Thyroid gland (tissue), 4 donors: ENCODE measurements around the gene LENG9. TPM values are rescaled to one million over a fixed set of nuclear protein-coding genes. Genes with fewer than 3 reads are reported as not detected.
A peak's percentile ranks its signal among the peaks of the same experiment; 100 is the strongest.

Source experiments
- DNase-seq, 2 donors: peaks; one replicate each; pipeline ENCODE4 v3.0.0-alpha.2; 2019
- H3K27ac ChIP-seq, 3 donors: fragments of 200-600 bp; sonication (generic); 1 replicate in 2 of 3; 2 replicates in 1 of 3; pipeline ENCODE4 v1.5.1; 2016 to 2019; ENCODE audit warnings: mild to moderate bottlenecking in 1 of 3, moderate library complexity in 1 of 3
- H3K27me3 ChIP-seq: fragments of 200-600 bp; sonication (generic); one replicate; pipeline ENCODE4 v1.5.1; 2019
- H3K36me3 ChIP-seq, 2 donors: fragments of 200-600 bp; sonication (generic); one replicate each; pipeline ENCODE4 v1.5.1; 2016 to 2019
- H3K4me1 ChIP-seq, 2 donors: fragments of 200-600 bp; sonication (generic); one replicate each; pipeline ENCODE4 v1.5.1; 2017 to 2019
- H3K4me3 ChIP-seq, 3 donors: fragments of 200-600 bp; sonication (generic); replicated peaks in 1 of 3; 1 replicate in 2 of 3; 2 replicates in 1 of 3; pipeline ENCODE4 v1.5.1; 2016; ENCODE audit warnings: mild to moderate bottlenecking in 1 of 3
- H3K9me3 ChIP-seq: fragments of 200-600 bp; sonication (generic); one replicate; pipeline ENCODE4 v1.5.1; 2017
- POLR2A ChIP-seq, 2 donors: fragments of 450-650 bp; IDR thresholded peaks; one replicate each; pipeline ENCODE4 v1.6.1; 2017; ENCODE audit warnings: antibody characterized with exemption in 2 of 2, mild to moderate bottlenecking in 2 of 2, moderate library complexity in 1 of 2
- WGBS, 2 donors: methylation state at CpG; one replicate each; pipeline ENCODE4 v1.1.5; 2017; 5-methylcytosine and 5-hydroxymethylcytosine counted together
- intact Hi-C: fragments of 100-400 bp; cut with DNase I; formaldehyde crosslinking; loops from one replicate; pipeline ENCODE4 v1.15.1; 2023
- total RNA-seq, 4 donors: library from RNA; depleted of rRNA; stranded (reverse); fragments of >200 nt; gene quantifications; one replicate each; pipeline ENCODE4 v1.2.3, GENCODE V29; 2016
- TF ChIP-seq, protein P1 (sequence below), 6 experiments: fragments of 200-600 bp in 3 of 6; fragments of 450-650 bp in 3 of 6; sonication (generic) in 3 of 6; IDR thresholded peaks; one replicate each; pipeline ENCODE4 v1.5.1; 2016 to 2019; ENCODE audit warnings: antibody characterized with exemption in 6 of 6, mild to moderate bottlenecking in 2 of 6, inconsistent platforms in 1 of 6, moderate library complexity in 1 of 6

Gene LENG9
- total RNA-seq, 4 donors from 2014 or later, result 1.3 to 4.6 (median 3.2) TPM

DNA sequence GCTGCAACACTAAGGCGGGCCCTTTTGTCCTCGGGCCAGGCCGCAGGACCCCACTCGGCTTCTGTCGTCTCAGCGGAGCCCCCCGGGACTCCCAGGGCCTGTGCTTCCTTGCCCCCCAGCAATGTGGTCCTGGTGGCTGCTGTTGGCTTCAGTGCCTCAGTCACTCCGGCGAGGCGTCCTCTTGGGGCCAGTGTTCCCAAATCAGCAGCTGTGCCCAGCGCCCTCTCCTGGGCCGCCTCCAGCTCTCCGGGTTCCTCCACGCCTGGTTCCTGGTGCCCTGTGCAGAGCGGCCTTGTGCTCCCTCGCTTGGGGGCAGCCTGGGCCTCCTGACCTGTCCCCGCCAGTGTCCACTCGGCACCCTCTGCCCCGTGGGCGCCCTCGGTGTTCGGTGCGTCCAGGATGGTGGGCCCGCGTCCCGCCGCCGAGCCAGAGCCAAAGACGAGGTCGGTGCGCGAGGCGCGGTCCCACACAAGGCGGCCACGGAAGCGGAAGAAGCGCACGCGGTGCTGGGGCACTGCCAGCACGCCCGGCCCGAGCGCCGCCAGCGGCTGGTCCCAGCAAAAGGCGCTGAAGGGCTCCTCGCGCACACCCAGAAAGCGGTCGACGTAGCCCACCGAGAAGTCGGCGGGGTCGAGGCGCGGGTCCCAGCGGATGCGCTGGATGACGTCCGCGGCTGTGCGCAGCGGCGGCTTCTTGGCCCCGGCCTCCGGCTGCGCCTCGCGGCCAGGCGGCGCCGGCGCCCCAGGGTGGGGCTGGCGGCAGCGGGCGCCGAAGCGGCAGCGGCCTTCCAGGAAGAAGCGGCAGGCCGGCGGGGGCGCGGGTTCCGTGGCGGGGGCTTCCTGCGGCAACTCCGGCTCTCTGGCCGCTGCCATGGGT, 685 bp downstream of the LENG9 start:
- Histone ChIP-seq H3K27me3 (no peaks in the 10 kb centered on the region), H3K9me3 (no peaks in the 10 kb centered on the region), H3K4me1 (peaks cover 14 to 28% of the 10 kb centered on the region in 2 donors), H3K27ac (peak overlapping the region; percentile 81 to 91 (median 90)), H3K36me3 (peaks cover 34 to 45% of the 10 kb centered on the region in 2 donors), H3K4me3 (peak overlapping the region in 1 of 3 donors; percentile 38)
- intact Hi-C loops, result loop anchor here (2.0 kb wide), 1 partner anchor 14 kb away; the partner anchor contains the start of gene LENG8
- TF ChIP-seq POLR2A (IDR thresholded peaks at IDR 0.05), result no peak
- TF ChIP-seq, protein P1, sequence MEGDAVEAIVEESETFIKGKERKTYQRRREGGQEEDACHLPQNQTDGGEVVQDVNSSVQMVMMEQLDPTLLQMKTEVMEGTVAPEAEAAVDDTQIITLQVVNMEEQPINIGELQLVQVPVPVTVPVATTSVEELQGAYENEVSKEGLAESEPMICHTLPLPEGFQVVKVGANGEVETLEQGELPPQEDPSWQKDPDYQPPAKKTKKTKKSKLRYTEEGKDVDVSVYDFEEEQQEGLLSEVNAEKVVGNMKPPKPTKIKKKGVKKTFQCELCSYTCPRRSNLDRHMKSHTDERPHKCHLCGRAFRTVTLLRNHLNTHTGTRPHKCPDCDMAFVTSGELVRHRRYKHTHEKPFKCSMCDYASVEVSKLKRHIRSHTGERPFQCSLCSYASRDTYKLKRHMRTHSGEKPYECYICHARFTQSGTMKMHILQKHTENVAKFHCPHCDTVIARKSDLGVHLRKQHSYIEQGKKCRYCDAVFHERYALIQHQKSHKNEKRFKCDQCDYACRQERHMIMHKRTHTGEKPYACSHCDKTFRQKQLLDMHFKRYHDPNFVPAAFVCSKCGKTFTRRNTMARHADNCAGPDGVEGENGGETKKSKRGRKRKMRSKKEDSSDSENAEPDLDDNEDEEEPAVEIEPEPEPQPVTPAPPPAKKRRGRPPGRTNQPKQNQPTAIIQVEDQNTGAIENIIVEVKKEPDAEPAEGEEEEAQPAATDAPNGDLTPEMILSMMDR (IDR thresholded peaks at IDR 0.05), result no peak
- peak; percentile 45 to 50 for DNase-seq
- 52% methylated on average over 9 of the region's 91 CpGs; no CpG with 5 or more reads in 1 of the 2 donors for WGBS, 2 donors

GRCh38 chr19:54462047-54462654, 1.4 kb downstream of the LENG9 start:
- TF ChIP-seq, protein P1 (IDR thresholded peaks at IDR 0.05), result no peak
- TF ChIP-seq POLR2A (IDR thresholded peaks at IDR 0.05), result no peak
- Histone ChIP-seq H3K27ac (peak overlapping the region; percentile 81 to 91 (median 90)), H3K27me3 (no peaks in the 10 kb centered on the region), H3K4me3 (peak overlapping the region in 1 of 3 donors; percentile 38), H3K36me3 (peaks cover 41 to 51% of the 10 kb centered on the region in 2 donors), H3K4me1 (peaks cover 14 to 28% of the 10 kb centered on the region in 2 donors), H3K9me3 (no peaks in the 10 kb centered on the region)
- WGBS, 2 donors, result 79 to 84% methylated on average over 4 to 5 of the region's 15 CpGs
- no peak for DNase-seq
- intact Hi-C loops, result loop anchor here (2.0 kb wide), 1 partner anchor 13 kb away; the partner anchor contains the start of gene LENG8

DNA sequence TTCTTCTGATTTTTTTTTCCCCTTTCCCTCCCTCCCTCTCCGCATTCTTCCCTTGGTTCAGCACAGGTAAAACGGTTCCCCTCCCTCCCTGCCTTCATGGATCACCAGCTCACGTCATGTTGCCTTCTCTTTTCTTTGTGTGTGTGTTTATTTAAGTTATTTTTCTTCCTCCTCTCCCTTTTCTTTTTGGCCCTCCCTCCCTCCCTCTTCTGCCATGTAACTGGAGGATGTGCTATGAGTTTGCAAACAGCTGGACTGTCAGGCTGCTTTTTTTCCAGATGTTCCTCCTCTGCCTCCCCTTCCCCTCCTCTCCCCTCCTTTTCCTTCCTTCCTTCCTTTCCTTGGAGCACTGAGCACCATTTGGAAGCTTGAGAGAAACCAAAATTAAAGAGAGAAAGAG, 2.0 kb downstream of the LENG9 start:
- peaks cover 46 to 57% of the 10 kb centered on the region in 2 donors for H3K36me3 ChIP-seq
- DNase-seq, result no peak
- peaks cover 14 to 28% of the 10 kb centered on the region in 2 donors for H3K4me1 ChIP-seq
- no peaks in the 10 kb centered on the region for H3K27me3 ChIP-seq
- intact Hi-C loops, result loop anchor here (2.0 kb wide), 1 partner anchor 13 kb away; the partner anchor contains the start of gene LENG8
- no peaks in the 10 kb centered on the region for H3K9me3 ChIP-seq
- peak overlapping the region in 1 of 3 donors; percentile 91 for H3K27ac ChIP-seq
- WGBS, 2 donors, result 30 to 43% methylated on average over 3 of the region's 3 CpGs
- TF ChIP-seq, protein P1 (IDR thresholded peaks at IDR 0.05), result no peak
- TF ChIP-seq POLR2A (IDR thresholded peaks at IDR 0.05), result no peak
- H3K4me3 ChIP-seq, result no peak overlapping the region

GRCh38 chr19:54461210-54461609, 2.4 kb downstream of the LENG9 start:
- 85 to 86% methylated on average over 27 of the region's 27 CpGs for WGBS, 2 donors
- DNase-seq, result no peak
- no peaks in the 10 kb centered on the region for H3K27me3 ChIP-seq
- H3K36me3 ChIP-seq, result peaks cover 50 to 61% of the 10 kb centered on the region in 2 donors
- peaks cover 14 to 28% of the 10 kb centered on the region in 2 donors for H3K4me1 ChIP-seq
- H3K4me3 ChIP-seq, result no peak overlapping the region
- TF ChIP-seq, protein P1 (IDR thresholded peaks at IDR 0.05), result no peak
- TF ChIP-seq POLR2A (IDR thresholded peaks at IDR 0.05), result no peak
- H3K27ac ChIP-seq, result no peak overlapping the region
- intact Hi-C loops, result no loop called here
- no peaks in the 10 kb centered on the region for H3K9me3 ChIP-seq
